Pons (tissue), 1 donor: Measurements from ENCODE around the gene COG5.
A peak's percentile ranks its signal among the peaks of the same experiment; 100 is the strongest.

ENCODE experiments used
- DNase-seq: peaks from one replicate; pipeline ENCODE4 v3.0.0-alpha.2; 2016; ENCODE audit warnings: low spot score

The COG5 gene

GRCh38 chr7:107332488-107333269, 231.0 kb downstream of the COG5 start:
- DNase-seq: peak; percentile 48

- no peak for DNase-seq
Observed at GRCh38 chr7:107330478-107330877, 233.2 kb downstream of the COG5 start.

GRCh38 chr7:107327986-107328569, 235.6 kb downstream of the COG5 start:
- no peak for DNase-seq

GRCh38 chr7:107326061-107326460, 237.7 kb downstream of the COG5 start:
- DNase-seq: no peak

GRCh38 chr7:107322015-107322414, 241.7 kb downstream of the COG5 start:
- no peak for DNase-seq

- no peak for DNase-seq
Observed at GRCh38 chr7:107321611-107322010, 242.1 kb downstream of the COG5 start.

GRCh38 chr7:107319724-107320228, 243.9 kb downstream of the COG5 start:
- DNase-seq: no peak

- DNase-seq: no peak
Observed at GRCh38 chr7:107318523-107319160, 245.1 kb downstream of the COG5 start.

- no peak for DNase-seq
Observed at GRCh38 chr7:107315716-107316220, 248.0 kb downstream of the COG5 start.

GRCh38 chr7:107313355-107313754, 250.4 kb downstream of the COG5 start:
- DNase-seq: no peak

GRCh38 chr7:107312418-107312817, 251.3 kb downstream of the COG5 start:
- no peak for DNase-seq

GRCh38 chr7:107309296-107309695, 254.4 kb downstream of the COG5 start:
- no peak for DNase-seq

- DNase-seq: no peak
Observed at GRCh38 chr7:107304636-107305035, 259.1 kb downstream of the COG5 start.

GRCh38 chr7:107304063-107304462, 259.7 kb downstream of the COG5 start:
- no peak for DNase-seq

- DNase-seq: no peak
Observed at GRCh38 chr7:107302250-107302847, 261.4 kb downstream of the COG5 start.

GRCh38 chr7:107294182-107294581, 269.5 kb downstream of the COG5 start:
- no peak for DNase-seq

GRCh38 chr7:107292591-107292990, 271.1 kb downstream of the COG5 start:
- DNase-seq: no peak

GRCh38 chr7:107291434-107291833, 272.3 kb downstream of the COG5 start:
- no peak for DNase-seq

GRCh38 chr7:107286751-107287621, 276.7 kb downstream of the COG5 start:
- peak; percentile 22 for DNase-seq

- DNase-seq: no peak
Observed at GRCh38 chr7:107284911-107285479, 278.7 kb downstream of the COG5 start.

- DNase-seq: no peak
Observed at GRCh38 chr7:107277331-107277730, 286.4 kb downstream of the COG5 start.
